Coronary artery (tissue), 2 donors: Measurements from ENCODE around the gene TOMM5.

Source experiments
- DNase-seq: peaks from one replicate; pipeline ENCODE4 v3.0.0-alpha.2; 2017; ENCODE audit warnings: low spot score
- H3K27ac ChIP-seq, 2 donors: fragments of 200-600 bp; sonication (generic); one replicate each; pipeline ENCODE4 v1.5.1; 2016 to 2019
- H3K4me3 ChIP-seq: fragments of 200-600 bp; sonication (generic); 2 replicates; pipeline ENCODE4 v1.5.1; 2016; ENCODE audit warnings: mild to moderate bottlenecking, moderate library complexity
- CTCF ChIP-seq: fragments of 200-600 bp; sonication (generic); IDR thresholded peaks from one replicate; pipeline ENCODE4 v1.5.1; 2019; ENCODE audit warnings: antibody characterized with exemption

TOMM5 gene

GRCh38 chr9:37551888-37552287, 40.5 kb downstream of the TOMM5 start:
- DNase-seq, result no peak
- no peak for TF ChIP-seq CTCF
- no peak overlapping the region for H3K27ac ChIP-seq

GRCh38 chr9:37551468-37551867, 40.9 kb downstream of the TOMM5 start:
- TF ChIP-seq CTCF, result no peak
- no peak for DNase-seq
- Histone ChIP-seq H3K27ac (no peak overlapping the region), H3K4me3 (no peak overlapping the region)

More at GRCh38 chr9:37551888-37552287, 40.5 kb downstream of the TOMM5 start:
- no peak overlapping the region for H3K4me3 ChIP-seq

- no peak for TF ChIP-seq CTCF
- Histone ChIP-seq H3K27ac (no peak overlapping the region), H3K4me3 (no peak overlapping the region)
- DNase-seq, result no peak
These were observed 41.6 kb downstream of the TOMM5 start for GRCh38 chr9:37550781-37551180.

GRCh38 chr9:37549527-37549926, 42.9 kb downstream of the TOMM5 start:
- no peak overlapping the region for H3K27ac ChIP-seq
- DNase-seq, result no peak
- no peak for TF ChIP-seq CTCF
- no peak overlapping the region for H3K4me3 ChIP-seq

GRCh38 chr9:37547328-37547878, 45.0 kb downstream of the TOMM5 start:
- Histone ChIP-seq H3K27ac (no peak overlapping the region), H3K4me3 (no peak overlapping the region)
- no peak for DNase-seq
- no peak for TF ChIP-seq CTCF

- no peak for TF ChIP-seq CTCF
- H3K4me3 ChIP-seq, result no peak overlapping the region
- DNase-seq, result no peak
- H3K27ac ChIP-seq, result no peak overlapping the region
These were observed 48.9 kb downstream of the TOMM5 start for GRCh38 chr9:37543468-37543867.

DNA sequence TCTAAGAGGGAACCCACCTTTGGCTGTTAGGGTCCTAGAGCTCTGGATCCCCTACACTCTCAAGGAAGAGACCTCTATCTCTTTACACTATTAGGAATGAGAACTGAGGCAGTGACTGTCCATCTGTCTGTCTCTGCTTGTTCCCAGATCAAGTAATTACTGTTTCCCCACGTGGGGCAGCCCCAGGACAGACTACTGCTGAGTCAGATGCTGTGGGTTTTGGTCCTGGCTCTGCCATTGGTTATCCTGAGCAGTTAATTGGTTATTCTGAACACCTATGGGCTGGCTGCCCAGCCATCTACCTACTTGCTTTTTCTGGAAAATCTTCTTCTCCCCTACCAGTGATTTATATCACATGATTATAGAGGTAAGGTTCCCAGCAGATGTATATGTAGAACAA, 49.5 kb downstream of the TOMM5 start:
- no peak for DNase-seq
- no peak overlapping the region for H3K27ac ChIP-seq
- TF ChIP-seq CTCF, result no peak
- H3K4me3 ChIP-seq, result no peak overlapping the region
